Gastroesophageal sphincter (tissue), 3 donors: Measurements from ENCODE around the gene RERE.

Experiments used
- CTCF ChIP-seq, 4 experiments: fragments of 200-600 bp in 2 of 4; fragments of 450-650 bp in 2 of 4; sonication (generic) in 1 of 4; IDR thresholded peaks; one replicate each; pipeline ENCODE4 v1.5.1; 2017 to 2019; ENCODE audit warnings: antibody characterized with exemption in 4 of 4, mild to moderate bottlenecking in 2 of 4, moderate library complexity in 2 of 4
- EP300 ChIP-seq: sonication (generic); formaldehyde crosslinking; IDR thresholded peaks from one replicate; pipeline ENCODE4 v1.6.1; 2017; ENCODE audit warnings: antibody characterized with exemption, mild to moderate bottlenecking
- POLR2A ChIP-seq, 2 donors: fragments of 450-650 bp; IDR thresholded peaks; one replicate each; pipeline ENCODE4 v1.6.1; 2017; ENCODE audit warnings: antibody characterized with exemption in 2 of 2, mild to moderate bottlenecking in 2 of 2, moderate library complexity in 1 of 2
- POLR2AphosphoS5 ChIP-seq: sonication (generic); formaldehyde crosslinking; IDR thresholded peaks from one replicate; pipeline ENCODE4 v1.6.1; 2017; ENCODE audit warnings: antibody characterized with exemption

- TF ChIP-seq CTCF (IDR thresholded peaks at IDR 0.05) = no peak
- no peak for TF ChIP-seq POLR2A (IDR thresholded peaks at IDR 0.05)
- TF ChIP-seq POLR2AphosphoS5 = no peak
- TF ChIP-seq EP300 = no peak
Observed at GRCh38 chr1:8641377-8641997, 176.0 kb downstream of the RERE start.
